8988T (cell line): ENCODE results near the gene CBFA2T3.

Experiments used
- DNase-seq: peaks from one replicate; pipeline ENCODE4 v3.0.0; 2011

Gene CBFA2T3

GRCh38 chr16:88853325-88853941 is 123.6 kb downstream of the CBFA2T3 start:
- no peak for DNase-seq

GRCh38 chr16:88851616-88852015 is 125.4 kb downstream of the CBFA2T3 start:
- no peak for DNase-seq

- DNase-seq: no peak
Observed at GRCh38 chr16:88850531-88851199, 126.3 kb downstream of the CBFA2T3 start.

GRCh38 chr16:88848557-88848956 is 128.4 kb downstream of the CBFA2T3 start:
- no peak for DNase-seq

GRCh38 chr16:88847654-88848053 is 129.4 kb downstream of the CBFA2T3 start:
- no peak for DNase-seq

GRCh38 chr16:88846088-88846487 is 130.9 kb downstream of the CBFA2T3 start:
- no peak for DNase-seq

- DNase-seq: peak; percentile 87
Observed at GRCh38 chr16:88844419-88845036, 132.5 kb downstream of the CBFA2T3 start.

GRCh38 chr16:88843256-88843655 is 133.8 kb downstream of the CBFA2T3 start:
- DNase-seq: no peak

- DNase-seq: no peak
Observed at GRCh38 chr16:88842806-88843205, 134.2 kb downstream of the CBFA2T3 start.

- no peak for DNase-seq
Observed at GRCh38 chr16:88842308-88842756, 134.7 kb downstream of the CBFA2T3 start.

- no peak for DNase-seq
Observed at GRCh38 chr16:88841521-88842307, 135.3 kb downstream of the CBFA2T3 start.

- no peak for DNase-seq
Observed at GRCh38 chr16:88840600-88841215, 136.3 kb downstream of the CBFA2T3 start.

- no peak for DNase-seq
Observed at GRCh38 chr16:88839745-88840599, 137.0 kb downstream of the CBFA2T3 start.

GRCh38 chr16:88839026-88839529 is 137.9 kb downstream of the CBFA2T3 start:
- no peak for DNase-seq

- DNase-seq: no peak
Observed at GRCh38 chr16:88838566-88838965, 138.4 kb downstream of the CBFA2T3 start.

- no peak for DNase-seq
Observed at GRCh38 chr16:88837806-88838205, 139.2 kb downstream of the CBFA2T3 start.

- DNase-seq: no peak
Observed at GRCh38 chr16:88836791-88837190, 140.2 kb downstream of the CBFA2T3 start.

GRCh38 chr16:88835818-88836217 is 141.2 kb downstream of the CBFA2T3 start:
- no peak for DNase-seq

GRCh38 chr16:88835383-88835782 is 141.6 kb downstream of the CBFA2T3 start:
- DNase-seq: no peak

- DNase-seq: no peak
Observed at GRCh38 chr16:88834670-88835069, 142.3 kb downstream of the CBFA2T3 start.

- no peak for DNase-seq
Observed at GRCh38 chr16:88833086-88833485, 143.9 kb downstream of the CBFA2T3 start.

- peak; percentile 68 for DNase-seq
Observed at GRCh38 chr16:88831838-88832237, 145.2 kb downstream of the CBFA2T3 start.
